Measurements from ENCODE around the gene CYB5R2.

DNA sequence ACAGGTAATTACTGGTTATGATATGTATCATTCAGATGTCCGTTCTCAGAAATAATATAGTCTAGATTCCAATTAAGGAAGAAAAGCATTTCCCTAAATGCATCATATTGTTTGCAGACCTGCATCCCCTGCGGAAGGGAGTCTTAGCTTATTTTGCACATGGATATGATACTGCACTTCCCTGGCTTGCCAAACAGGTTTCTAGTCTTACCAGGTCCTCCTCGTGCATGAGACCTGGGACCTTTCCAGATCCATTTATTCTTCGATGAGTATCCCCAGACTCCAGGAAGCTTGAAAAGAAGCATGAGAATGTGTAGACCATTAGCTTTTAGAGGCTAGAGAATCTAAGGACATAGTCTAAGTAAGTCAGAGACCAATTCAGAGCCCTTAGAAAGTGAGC lies 30.6 kb downstream of the CYB5R2 start:
- TF ChIP-seq, protein P1, sequence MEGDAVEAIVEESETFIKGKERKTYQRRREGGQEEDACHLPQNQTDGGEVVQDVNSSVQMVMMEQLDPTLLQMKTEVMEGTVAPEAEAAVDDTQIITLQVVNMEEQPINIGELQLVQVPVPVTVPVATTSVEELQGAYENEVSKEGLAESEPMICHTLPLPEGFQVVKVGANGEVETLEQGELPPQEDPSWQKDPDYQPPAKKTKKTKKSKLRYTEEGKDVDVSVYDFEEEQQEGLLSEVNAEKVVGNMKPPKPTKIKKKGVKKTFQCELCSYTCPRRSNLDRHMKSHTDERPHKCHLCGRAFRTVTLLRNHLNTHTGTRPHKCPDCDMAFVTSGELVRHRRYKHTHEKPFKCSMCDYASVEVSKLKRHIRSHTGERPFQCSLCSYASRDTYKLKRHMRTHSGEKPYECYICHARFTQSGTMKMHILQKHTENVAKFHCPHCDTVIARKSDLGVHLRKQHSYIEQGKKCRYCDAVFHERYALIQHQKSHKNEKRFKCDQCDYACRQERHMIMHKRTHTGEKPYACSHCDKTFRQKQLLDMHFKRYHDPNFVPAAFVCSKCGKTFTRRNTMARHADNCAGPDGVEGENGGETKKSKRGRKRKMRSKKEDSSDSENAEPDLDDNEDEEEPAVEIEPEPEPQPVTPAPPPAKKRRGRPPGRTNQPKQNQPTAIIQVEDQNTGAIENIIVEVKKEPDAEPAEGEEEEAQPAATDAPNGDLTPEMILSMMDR (IDR thresholded peaks at IDR 0.05) = no peak
- TF ChIP-seq POLR2AphosphoS5 (IDR thresholded peaks at IDR 0.05) = peak; percentile 40
- TF ChIP-seq POLR2A (IDR thresholded peaks at IDR 0.05) = no peak

Data from prostate gland (tissue), 2 donors.